CMK (cell line): ENCODE measurements around the gene CDC42BPA.

ENCODE experiments used
- DNase-seq: peaks from one replicate; pipeline ENCODE4 v3.0.0-alpha.2; 2010; ENCODE audit warnings: low read depth

The CDC42BPA gene

GRCh38 chr1:227333423-227333822, 15.1 kb upstream of the CDC42BPA start:
- no peak for DNase-seq

GRCh38 chr1:227330279-227331076, 12.2 kb upstream of the CDC42BPA start:
- DNase-seq: no peak

- DNase-seq: no peak
Observed at GRCh38 chr1:227328405-227329019, 10.2 kb upstream of the CDC42BPA start.

DNA sequence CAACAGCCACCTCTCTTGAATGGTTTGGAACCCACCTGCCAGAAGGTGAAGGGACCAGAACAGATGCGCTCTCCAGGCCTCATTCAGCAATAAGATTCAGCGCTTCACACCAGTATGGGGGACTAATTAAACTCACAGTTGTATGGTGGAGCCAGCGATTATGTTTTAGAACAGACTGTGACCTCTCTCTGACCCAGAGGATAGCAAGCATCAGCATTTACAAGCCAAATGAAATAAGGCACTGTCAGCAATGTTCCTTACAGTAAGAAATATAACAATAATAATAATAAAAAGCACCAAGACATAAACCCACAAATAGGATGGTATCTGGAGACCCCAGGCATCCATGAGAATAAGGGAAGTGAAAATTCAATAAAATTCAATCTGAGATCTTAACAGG, 6.9 kb upstream of the CDC42BPA start:
- DNase-seq: no peak

DNA sequence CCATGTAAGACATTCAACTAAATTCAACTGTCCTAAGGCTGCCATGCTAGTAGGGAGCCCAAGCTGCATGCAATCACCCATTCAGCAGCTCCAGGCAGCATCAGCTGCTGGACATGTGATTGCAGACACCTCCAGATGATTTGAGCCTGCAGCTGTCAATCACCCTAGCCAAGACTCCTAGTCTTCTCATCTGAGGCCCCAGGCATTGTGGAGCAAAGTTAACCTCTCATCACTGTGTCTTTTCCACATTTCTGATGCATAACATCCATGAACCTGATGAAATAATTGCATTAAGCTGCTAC, 5.6 kb upstream of the CDC42BPA start:
- DNase-seq: no peak

GRCh38 chr1:227323171-227323966, 5.1 kb upstream of the CDC42BPA start:
- DNase-seq: no peak

DNA sequence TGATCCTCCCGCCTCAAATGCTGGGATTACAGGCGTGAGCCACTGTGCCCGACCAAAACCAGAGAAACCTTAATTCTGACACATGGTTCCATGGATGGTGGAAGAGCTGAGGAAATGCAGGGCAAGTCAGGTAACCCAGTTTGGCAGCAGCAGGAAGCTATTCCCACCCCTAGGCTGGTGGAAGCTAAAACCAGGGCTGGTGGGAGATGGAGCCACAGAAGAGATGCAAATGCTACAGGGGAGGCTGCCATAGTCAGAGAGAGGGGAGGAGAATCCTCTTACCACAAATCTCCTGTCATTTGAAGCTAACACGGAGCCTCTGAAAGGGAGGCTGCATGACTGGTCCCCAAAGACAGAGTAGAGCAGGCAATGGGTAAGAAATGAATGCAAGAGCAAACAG, 4.1 kb upstream of the CDC42BPA start:
- no peak for DNase-seq

DNA sequence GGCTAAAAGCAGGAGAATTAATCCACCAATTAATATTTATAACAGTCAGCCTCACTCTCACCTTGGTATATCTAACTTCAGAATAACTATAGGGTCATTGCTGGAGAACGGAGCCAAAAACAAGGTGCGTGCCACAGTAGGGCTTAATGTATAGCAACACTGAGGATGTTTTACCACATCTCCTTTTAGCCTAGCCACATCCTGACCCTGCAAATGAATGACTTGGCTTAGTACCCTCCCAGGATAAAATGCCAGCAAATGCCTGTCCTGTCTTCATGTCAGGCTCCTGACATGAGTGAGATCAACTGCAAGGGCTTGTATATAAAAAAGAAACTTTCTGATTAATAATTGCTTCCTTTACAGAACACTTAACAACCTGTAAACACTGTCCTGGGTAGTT, 2.7 kb upstream of the CDC42BPA start:
- no peak for DNase-seq

- DNase-seq: no peak
Observed at GRCh38 chr1:227320476-227320875, 2.2 kb upstream of the CDC42BPA start.

- no peak for DNase-seq
Observed at GRCh38 chr1:227318853-227319607, 738 bp upstream of the CDC42BPA start.

DNA sequence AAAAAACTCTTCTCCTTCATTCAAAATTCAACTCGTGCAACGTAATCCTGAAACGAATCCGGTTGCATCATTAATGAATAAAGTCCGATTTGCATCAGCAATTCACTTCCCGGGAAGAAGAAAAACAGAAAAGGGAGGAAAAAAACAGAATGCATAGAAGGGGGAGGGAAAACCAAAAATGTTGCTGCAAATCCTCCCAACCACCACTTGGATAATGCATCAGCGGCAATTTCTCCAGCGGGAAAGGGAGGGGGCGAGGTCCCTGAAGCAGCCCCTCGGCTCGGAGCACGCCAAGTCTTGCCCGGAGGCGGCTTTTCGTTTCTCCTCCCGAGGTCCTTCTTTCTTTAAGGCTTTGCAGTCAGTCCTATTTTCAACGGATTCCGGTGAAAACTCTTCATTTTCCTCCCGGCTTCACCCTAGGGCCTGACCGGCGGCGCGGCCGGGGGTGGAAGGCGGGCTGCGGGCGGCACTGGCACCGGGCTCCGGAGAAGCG, 723 bp downstream of the CDC42BPA start:
- DNase-seq: no peak

DNA sequence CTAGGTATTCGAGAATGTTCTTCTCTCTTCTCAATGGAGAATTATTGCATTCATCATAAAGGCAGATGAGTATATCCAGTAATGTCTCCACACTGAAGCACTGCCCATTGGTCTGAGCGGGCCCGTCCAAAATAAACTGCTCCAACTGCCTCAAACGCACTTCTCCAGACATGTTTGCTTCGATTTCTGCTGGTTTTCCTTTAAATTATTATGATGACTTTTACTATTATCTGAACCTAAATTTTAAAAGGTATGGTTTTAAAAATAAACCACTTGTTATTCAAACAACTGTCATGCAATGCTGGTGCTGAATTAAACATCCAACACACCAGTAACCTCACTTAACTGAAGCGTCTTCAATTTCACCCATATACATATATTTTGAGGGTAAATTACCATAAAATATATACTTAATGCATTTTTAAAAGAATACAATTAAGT, 1.3 kb downstream of the CDC42BPA start:
- no peak for DNase-seq

DNA sequence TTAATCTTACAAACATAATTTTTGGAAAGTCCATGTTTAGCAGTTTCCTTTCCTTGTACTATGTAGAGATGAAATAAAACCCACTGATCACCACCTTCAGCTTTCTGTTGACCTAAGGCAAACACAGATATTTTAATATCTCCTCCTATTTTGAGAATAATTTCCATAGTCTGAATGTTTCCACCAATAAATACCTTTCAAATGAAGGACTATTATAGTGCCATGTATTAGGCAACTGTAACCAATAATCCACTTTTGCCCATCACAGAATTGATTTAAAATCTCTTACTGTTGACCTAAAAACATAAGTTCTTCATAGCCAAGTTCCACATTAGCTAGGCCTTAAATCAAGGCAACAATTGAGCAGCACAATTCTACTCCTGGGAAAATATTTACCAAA, 1.8 kb downstream of the CDC42BPA start:
- no peak for DNase-seq

DNA sequence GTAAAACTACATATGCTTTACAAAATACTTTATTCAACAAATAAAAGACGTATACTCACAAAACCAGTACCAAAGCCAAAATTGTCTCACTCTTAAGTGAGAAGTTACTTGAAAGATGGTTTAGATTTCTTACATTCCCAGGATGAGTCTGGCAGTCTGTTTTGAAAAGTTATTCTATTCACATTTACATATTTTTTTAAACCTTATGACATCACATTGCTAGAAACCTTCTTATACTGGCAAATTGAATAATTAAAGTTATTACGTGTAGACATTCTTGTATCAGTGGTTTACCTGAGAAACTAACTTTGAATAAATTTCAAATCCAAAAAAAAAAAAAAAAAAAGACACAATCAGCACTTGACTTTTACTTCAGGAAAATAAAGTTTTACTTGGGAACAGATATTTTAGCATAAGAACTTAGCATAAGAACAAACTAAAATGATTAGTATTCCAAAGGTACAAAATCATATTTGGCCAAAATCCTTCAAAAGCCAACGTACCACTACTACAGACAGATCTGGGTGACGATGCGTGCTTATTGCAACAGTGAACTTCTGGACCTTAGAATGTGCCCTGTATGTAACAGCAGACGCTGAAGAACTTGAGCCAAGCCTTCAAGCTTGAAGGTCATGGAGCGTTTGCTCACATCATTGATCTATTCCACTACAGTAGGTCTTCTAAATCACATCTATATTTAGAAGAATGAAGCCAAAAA, 2.5 kb downstream of the CDC42BPA start:
- DNase-seq: no peak

GRCh38 chr1:227314014-227314848, 4.1 kb downstream of the CDC42BPA start:
- DNase-seq: no peak

DNA sequence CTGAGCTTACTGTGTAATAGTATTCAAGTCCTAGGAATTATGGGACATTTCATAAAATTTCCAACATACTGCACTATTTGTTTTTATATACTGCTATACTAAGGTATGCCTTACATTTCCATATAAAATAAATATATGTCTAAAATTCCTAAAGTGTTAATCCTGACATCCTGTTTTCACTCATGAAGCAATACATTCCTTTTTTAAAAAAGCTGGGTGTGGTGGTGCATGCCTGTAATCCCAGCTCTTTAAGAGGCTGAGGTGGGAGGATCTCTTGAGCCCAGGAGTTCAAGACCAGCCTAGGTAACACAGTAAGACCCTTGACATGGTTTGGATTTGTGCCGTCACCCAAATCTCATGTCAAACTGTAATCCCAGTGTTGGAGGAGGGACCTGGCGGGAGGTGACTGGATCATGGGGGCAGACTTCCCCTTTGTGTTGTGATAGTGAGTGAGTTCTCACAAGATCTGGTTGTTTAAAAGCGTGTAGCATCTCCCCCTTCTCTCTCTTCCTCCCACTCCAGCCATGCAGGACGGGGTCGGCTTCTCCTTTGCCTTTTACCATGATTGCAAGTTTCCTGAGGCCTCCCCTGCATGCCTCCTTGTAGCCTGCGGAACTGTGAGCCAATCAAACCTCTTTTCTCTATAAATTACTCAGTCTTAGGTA, 5.8 kb downstream of the CDC42BPA start:
- DNase-seq: no peak

DNA sequence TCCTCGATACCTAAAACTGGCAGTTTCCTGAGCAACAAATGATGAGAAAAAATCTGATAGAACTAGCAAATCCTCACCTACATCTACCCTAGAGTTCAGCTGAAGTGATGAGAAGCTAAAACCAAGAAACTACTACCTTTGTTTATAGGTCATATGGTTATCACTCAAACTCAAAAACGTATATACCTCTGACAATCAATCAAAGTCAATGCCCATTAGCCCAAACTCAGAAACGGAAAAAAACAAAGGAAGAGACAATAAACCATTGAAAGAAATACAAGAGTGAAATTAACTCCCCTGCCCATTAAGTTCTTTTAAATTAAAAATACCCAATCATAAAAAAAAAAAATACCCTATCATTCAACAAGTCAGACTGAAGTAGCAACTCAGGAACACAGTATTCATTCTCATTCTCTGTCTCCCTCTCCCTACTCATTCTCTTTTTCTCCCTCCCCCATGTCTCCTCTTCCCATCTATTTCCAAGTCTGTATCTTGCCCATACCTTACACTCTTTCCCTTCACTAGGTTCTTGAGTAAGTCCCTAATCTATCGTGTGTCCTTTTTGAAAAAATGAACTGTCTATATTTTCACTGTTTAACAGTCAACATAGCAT, 6.8 kb downstream of the CDC42BPA start:
- DNase-seq: no peak

DNA sequence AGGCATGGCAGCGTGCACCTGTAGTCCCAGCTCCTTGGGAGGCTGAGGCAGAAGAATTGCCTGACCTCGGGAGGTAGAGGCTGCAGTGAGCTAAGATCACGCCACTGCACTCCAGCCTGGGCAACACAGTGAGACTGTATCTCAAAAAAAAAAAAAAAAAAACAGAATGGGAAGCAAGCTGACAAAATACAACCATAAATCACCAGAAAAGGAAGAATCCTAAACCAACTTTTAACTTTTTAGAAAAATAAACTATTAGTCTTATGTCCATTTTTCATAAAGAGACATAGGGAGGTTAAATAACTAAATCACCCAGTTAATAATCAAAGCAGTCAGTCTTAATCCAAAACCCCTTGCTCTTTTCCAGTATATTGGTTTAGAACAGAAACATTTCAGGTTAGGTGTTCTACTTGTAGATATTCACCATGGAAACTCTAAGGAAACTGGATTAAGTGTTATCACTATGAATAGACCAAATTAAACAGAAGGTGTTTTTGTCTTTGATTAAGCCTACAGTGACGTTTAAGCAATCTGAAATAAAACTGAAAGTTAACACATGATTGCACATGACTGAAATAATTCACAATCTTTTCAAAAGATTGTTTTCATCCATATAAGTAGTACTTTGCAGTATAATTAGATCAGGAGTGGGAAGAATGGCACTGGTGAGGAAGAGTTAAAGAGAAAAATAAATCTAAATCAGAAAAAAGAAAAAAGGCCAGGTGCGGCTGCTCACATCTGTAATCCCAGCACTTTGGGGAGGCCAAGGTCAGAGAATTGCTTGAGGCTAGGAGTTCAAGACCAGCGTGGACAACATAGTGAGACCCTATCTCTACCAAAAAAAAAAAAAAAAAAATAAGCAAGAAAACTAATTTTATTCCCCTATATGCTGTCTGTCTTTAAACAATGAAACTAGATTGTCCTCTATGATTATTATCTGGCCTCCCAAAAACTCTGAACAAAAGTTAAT, 9.6 kb downstream of the CDC42BPA start:
- DNase-seq: no peak
